Osteocyte (in vitro differentiated cells): ENCODE measurements around the gene AP4E1. TPM values are rescaled to one million over a fixed set of nuclear protein-coding genes. Genes with fewer than 3 reads are reported as not detected.

Source experiments
- DNase-seq: peaks from one replicate; pipeline ENCODE4 v3.0.0; 2021; ENCODE audit warnings: mixed read lengths; ENCODE audit not compliant: unreplicated experiment; ENCODE audit errors: extremely low spot score
- H3K27ac Mint-ChIP-seq: one replicate; pipeline ENCODE4 v1.8.0; 2021; ENCODE audit warnings: mild to moderate bottlenecking, mixed read lengths; ENCODE audit not compliant: unreplicated experiment
- H3K27me3 Mint-ChIP-seq: one replicate; pipeline ENCODE4 v1.8.0; 2021; ENCODE audit warnings: mixed read lengths; ENCODE audit not compliant: unreplicated experiment
- H3K36me3 Mint-ChIP-seq: one replicate; pipeline ENCODE4 v1.8.0; 2021; ENCODE audit warnings: mixed read lengths; ENCODE audit not compliant: unreplicated experiment
- H3K4me1 Mint-ChIP-seq: one replicate; pipeline ENCODE4 v1.8.0; 2021; ENCODE audit warnings: mixed read lengths; ENCODE audit not compliant: unreplicated experiment
- H3K4me3 Mint-ChIP-seq: one replicate; pipeline ENCODE4 v1.8.0; 2021; ENCODE audit warnings: mild to moderate bottlenecking, moderate library complexity, mixed read lengths; ENCODE audit not compliant: unreplicated experiment
- H3K9me3 Mint-ChIP-seq: one replicate; pipeline ENCODE4 v1.8.0; 2021; ENCODE audit warnings: mixed read lengths; ENCODE audit not compliant: unreplicated experiment
- total RNA-seq: library from RNA; stranded (reverse); gene quantifications from 2 replicates; pipeline ENCODE4 v1.2.1, GENCODE V29; 2021
- TF ChIP-seq, protein P1 (sequence below): fragments of 200-600 bp; sonication (generic); IDR thresholded peaks from 2 replicates; pipeline ENCODE4 v1.5.0; 2021; ENCODE audit warnings: antibody characterized with exemption, mild to moderate bottlenecking, moderate library complexity

Gene AP4E1
- total RNA-seq, 1 donor from 2014 or later, result 12.3 TPM

DNA sequence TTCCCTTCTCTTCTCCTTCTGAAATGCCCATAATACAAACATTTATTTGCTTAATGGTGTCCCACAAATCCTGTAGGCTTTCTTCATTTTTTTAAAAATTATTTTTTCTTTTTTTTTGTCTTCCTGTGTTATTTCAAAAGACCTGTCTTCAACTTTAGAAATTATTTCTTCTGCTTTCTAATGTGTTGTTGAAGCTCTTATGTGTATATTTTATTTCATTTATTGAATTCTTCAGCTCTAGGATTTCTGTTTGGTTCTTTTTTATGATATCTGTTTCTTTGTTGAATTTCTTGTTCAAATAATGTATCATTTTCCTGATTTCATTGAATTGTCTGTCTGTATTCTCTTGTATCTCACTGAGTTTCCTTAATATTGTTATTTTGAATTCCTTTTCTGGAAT, 63.1 kb downstream of the AP4E1 start:
- Mint-ChIP-seq H3K4me1 (peaks cover 2% of the 10 kb centered on the region), H3K4me3 (no peak overlapping the region), H3K27me3 (no peaks in the 10 kb centered on the region), H3K9me3 (peaks cover 39% of the 10 kb centered on the region), H3K36me3 (peaks cover 63% of the 10 kb centered on the region), H3K27ac (no peak overlapping the region)
- TF ChIP-seq, protein P1, sequence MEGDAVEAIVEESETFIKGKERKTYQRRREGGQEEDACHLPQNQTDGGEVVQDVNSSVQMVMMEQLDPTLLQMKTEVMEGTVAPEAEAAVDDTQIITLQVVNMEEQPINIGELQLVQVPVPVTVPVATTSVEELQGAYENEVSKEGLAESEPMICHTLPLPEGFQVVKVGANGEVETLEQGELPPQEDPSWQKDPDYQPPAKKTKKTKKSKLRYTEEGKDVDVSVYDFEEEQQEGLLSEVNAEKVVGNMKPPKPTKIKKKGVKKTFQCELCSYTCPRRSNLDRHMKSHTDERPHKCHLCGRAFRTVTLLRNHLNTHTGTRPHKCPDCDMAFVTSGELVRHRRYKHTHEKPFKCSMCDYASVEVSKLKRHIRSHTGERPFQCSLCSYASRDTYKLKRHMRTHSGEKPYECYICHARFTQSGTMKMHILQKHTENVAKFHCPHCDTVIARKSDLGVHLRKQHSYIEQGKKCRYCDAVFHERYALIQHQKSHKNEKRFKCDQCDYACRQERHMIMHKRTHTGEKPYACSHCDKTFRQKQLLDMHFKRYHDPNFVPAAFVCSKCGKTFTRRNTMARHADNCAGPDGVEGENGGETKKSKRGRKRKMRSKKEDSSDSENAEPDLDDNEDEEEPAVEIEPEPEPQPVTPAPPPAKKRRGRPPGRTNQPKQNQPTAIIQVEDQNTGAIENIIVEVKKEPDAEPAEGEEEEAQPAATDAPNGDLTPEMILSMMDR, result no peak
- DNase-seq, result no peak

- Mint-ChIP-seq H3K9me3 (peaks cover 35% of the 10 kb centered on the region), H3K36me3 (peaks cover 59% of the 10 kb centered on the region), H3K27me3 (no peaks in the 10 kb centered on the region), H3K4me3 (no peak overlapping the region), H3K27ac (no peak overlapping the region), H3K4me1 (peaks cover 2% of the 10 kb centered on the region)
- TF ChIP-seq, protein P1, result no peak
- no peak for DNase-seq
Observed at GRCh38 chr15:50973605-50974004, 65.1 kb downstream of the AP4E1 start.

DNA sequence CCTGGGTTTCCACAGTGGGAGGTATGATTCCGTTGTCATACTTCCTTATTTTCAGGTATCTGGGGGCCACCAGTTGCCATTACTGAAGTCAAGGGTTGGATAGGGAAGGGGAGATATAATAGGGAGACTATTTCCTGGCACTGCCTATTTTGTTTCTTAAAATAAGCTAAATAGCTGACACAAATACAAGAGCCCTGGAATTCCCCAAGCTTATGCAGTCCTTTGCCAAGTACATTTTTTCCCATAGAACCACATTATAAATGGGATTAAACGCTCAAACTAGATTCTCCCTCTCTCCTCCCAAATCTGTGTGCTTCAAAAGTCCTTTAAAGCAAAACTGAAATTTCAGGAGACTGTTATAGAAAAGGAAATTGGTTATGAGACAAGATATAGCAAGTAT, 68.7 kb downstream of the AP4E1 start:
- TF ChIP-seq, protein P1, result no peak
- H3K4me1 Mint-ChIP-seq, result peaks cover 2% of the 10 kb centered on the region
- no peak overlapping the region for H3K27ac Mint-ChIP-seq
- H3K36me3 Mint-ChIP-seq, result peaks cover 50% of the 10 kb centered on the region
- H3K4me3 Mint-ChIP-seq, result no peak overlapping the region
- peaks cover 12% of the 10 kb centered on the region for H3K9me3 Mint-ChIP-seq
- no peaks in the 10 kb centered on the region for H3K27me3 Mint-ChIP-seq
- DNase-seq, result no peak

GRCh38 chr15:50978580-50978979, 70.1 kb downstream of the AP4E1 start:
- no peak overlapping the region for H3K4me3 Mint-ChIP-seq
- H3K36me3 Mint-ChIP-seq, result peaks cover 51% of the 10 kb centered on the region
- no peak for DNase-seq
- H3K27me3 Mint-ChIP-seq, result no peaks in the 10 kb centered on the region
- no peak overlapping the region for H3K27ac Mint-ChIP-seq
- H3K9me3 Mint-ChIP-seq, result peaks cover 9% of the 10 kb centered on the region
- peaks cover 2% of the 10 kb centered on the region for H3K4me1 Mint-ChIP-seq
- TF ChIP-seq, protein P1, result no peak

GRCh38 chr15:50979041-50979440, 70.6 kb downstream of the AP4E1 start:
- no peak overlapping the region for H3K27ac Mint-ChIP-seq
- H3K4me1 Mint-ChIP-seq, result peaks cover 2% of the 10 kb centered on the region
- H3K9me3 Mint-ChIP-seq, result peaks cover 9% of the 10 kb centered on the region
- H3K4me3 Mint-ChIP-seq, result no peak overlapping the region
- no peaks in the 10 kb centered on the region for H3K27me3 Mint-ChIP-seq
- TF ChIP-seq, protein P1, result no peak
- H3K36me3 Mint-ChIP-seq, result peaks cover 53% of the 10 kb centered on the region
- no peak for DNase-seq
